Peyer's patch (tissue), 4 donors: ENCODE data around the gene FBRSL1. TPM values are rescaled to one million over a fixed set of nuclear protein-coding genes. Genes with fewer than 3 reads are reported as not detected.
"Not testable (repeated sequence)": the region's sequence is repeated elsewhere in the genome, so short reads cannot be mapped to it uniquely, and the experiment has no call there.

Experiments used
- DNase-seq, 3 donors: peaks; one replicate each; pipeline ENCODE4 v3.0.0-alpha.2; 2017 to 2019
- H3K27ac ChIP-seq, 4 donors: fragments of 200-600 bp; sonication (generic); one replicate each; pipeline ENCODE4 v1.5.1; 2016 to 2019
- H3K27me3 ChIP-seq, 2 donors: fragments of 200-600 bp; sonication (generic); one replicate each; pipeline ENCODE4 v1.5.1; 2019
- H3K36me3 ChIP-seq, 3 donors: fragments of 200-600 bp; sonication (generic); one replicate each; pipeline ENCODE4 v1.5.1; 2016 to 2019
- H3K4me1 ChIP-seq, 4 donors: fragments of 200-600 bp; sonication (generic); one replicate each; pipeline ENCODE4 v1.5.1; 2016 to 2019
- H3K4me3 ChIP-seq, 4 donors: fragments of 200-600 bp; sonication (generic); 1 replicate in 3 of 4; 2 replicates in 1 of 4; pipeline ENCODE4 v1.5.1; 2016 to 2019; ENCODE audit warnings: mild to moderate bottlenecking in 1 of 4
- H3K9me3 ChIP-seq, 4 donors: fragments of 200-600 bp; sonication (generic); one replicate each; pipeline ENCODE4 v1.5.1; 2016 to 2019; ENCODE audit warnings: mild to moderate bottlenecking in 1 of 4
- CTCF ChIP-seq, 6 experiments: fragments of 450-650 bp in 4 of 6; fragments of 200-600 bp in 2 of 6; sonication (generic) in 1 of 6; IDR thresholded peaks; one replicate each; pipeline ENCODE4 v1.5.1; 2017 to 2019; ENCODE audit warnings: antibody characterized with exemption in 6 of 6, mild to moderate bottlenecking in 3 of 6, moderate library complexity in 1 of 6
- POLR2A ChIP-seq, 2 donors: fragments of 450-650 bp; IDR thresholded peaks; one replicate each; pipeline ENCODE4 v1.5.1; 2017; ENCODE audit warnings: antibody characterized with exemption in 2 of 2, mild to moderate bottlenecking in 2 of 2, moderate library complexity in 2 of 2
- total RNA-seq, 4 donors: library from RNA; depleted of rRNA; stranded (reverse); fragments of >200 nt; gene quantifications; one replicate each; pipeline ENCODE4 v1.1.0, GENCODE V29; 2016

The FBRSL1 gene
- total RNA-seq, 4 donors from 2014 or later: 48.3 to 484 (median 63.5) TPM

DNA sequence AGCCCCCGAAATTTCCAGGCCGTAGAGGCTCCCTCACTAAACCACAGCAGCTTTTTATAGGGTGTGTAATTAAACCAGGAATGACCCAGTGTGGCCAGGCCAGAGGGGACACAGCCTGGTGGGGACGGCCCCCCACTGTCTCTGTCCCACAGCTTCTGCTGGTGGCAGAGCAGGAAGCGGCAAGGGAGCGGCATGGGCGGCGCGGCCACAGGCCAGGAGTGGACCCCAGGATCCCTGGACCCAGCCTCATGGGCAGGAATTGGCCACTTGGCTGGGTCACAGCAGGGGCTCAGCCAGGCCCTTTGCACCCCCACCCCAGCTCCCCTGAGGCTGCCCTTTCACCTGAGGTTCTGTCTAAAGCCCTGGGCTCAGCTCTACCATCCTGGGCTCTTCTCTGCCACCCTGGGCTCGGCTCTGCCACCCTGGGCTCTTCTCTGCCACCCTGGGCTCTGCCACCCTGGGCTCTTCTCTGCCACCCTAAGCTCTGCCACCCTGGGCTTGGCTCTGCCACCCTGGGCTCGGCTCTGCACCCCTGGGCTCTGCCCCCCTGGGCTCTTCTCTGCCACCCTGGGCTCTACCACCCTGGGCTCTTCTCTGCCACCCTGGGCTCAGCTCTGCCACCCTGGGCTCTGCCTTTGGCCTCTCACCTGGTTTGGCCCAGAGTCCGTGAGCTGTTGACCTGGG lies 39.3 kb downstream of the FBRSL1 start:
- no peak for DNase-seq
- H3K4me1 ChIP-seq: no peaks in the 10 kb centered on the region
- H3K27ac ChIP-seq: no peak overlapping the region
- peaks cover 0 to 20% (median 0%) of the 10 kb centered on the region in 3 donors for H3K36me3 ChIP-seq
- TF ChIP-seq CTCF (IDR thresholded peaks at IDR 0.05) (no peak), POLR2A (IDR thresholded peaks at IDR 0.05) (no peak)
- H3K27me3 ChIP-seq: no peaks in the 10 kb centered on the region
- no peak overlapping the region for H3K4me3 ChIP-seq
- H3K9me3 ChIP-seq: no peaks in the 10 kb centered on the region

DNA sequence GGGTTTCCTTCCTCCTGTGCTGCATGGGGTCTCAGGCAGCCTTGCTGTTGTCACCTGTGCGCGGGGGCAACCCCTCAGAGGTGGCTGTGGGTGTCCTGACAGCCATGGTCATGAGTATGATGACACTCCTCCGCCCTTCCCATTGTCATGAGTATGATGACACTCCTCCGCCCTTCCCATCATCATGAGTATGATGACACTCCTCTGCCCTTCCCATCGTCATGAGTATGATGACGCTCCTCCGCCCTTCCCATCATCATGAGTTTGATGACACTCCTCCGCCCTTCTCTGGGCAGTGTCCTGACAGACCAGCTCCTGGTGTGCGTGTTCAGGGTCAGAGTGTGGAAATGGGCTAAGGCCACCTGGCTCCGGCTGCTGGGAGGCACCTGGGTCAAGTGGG lies 40.0 kb downstream of the FBRSL1 start:
- Histone ChIP-seq H3K27me3 (no peaks in the 10 kb centered on the region), H3K9me3 (no peaks in the 10 kb centered on the region), H3K4me1 (no peaks in the 10 kb centered on the region), H3K36me3 (peaks cover 0 to 20% (median 0%) of the 10 kb centered on the region in 3 donors), H3K27ac (no peak overlapping the region), H3K4me3 (no peak overlapping the region)
- no peak for TF ChIP-seq POLR2A (IDR thresholded peaks at IDR 0.05)
- no peak for TF ChIP-seq CTCF (IDR thresholded peaks at IDR 0.05)
- no peak for DNase-seq

DNA sequence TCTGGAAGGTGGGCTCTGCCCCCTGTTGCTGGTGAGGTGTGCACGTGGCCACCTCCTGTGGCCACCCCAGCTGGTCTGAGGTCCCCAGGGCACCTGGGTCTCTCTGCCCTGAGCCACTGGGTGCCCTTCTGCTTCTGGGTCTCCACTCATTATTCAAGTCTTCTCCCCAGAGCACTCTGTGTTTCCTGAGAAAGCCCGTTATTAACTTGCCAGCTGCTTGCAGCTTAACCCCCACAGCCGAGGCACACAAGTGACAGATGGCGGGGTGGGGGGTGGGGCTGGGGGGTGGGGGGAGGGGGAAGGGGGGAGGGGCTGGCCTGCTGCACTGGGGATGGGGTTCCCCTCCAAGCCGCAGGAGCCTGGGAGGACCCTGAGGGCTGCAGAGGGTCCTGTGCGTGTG lies 40.5 kb downstream of the FBRSL1 start:
- TF ChIP-seq POLR2A (IDR thresholded peaks at IDR 0.05) (no peak), CTCF (IDR thresholded peaks at IDR 0.05) (no peak)
- H3K27me3 ChIP-seq: no peaks in the 10 kb centered on the region
- no peak overlapping the region for H3K4me3 ChIP-seq
- peaks cover 0 to 15% (median 0%) of the 10 kb centered on the region in 3 donors for H3K36me3 ChIP-seq
- no peaks in the 10 kb centered on the region for H3K9me3 ChIP-seq
- no peak overlapping the region for H3K27ac ChIP-seq
- DNase-seq: no peak
- H3K4me1 ChIP-seq: no peaks in the 10 kb centered on the region

DNA sequence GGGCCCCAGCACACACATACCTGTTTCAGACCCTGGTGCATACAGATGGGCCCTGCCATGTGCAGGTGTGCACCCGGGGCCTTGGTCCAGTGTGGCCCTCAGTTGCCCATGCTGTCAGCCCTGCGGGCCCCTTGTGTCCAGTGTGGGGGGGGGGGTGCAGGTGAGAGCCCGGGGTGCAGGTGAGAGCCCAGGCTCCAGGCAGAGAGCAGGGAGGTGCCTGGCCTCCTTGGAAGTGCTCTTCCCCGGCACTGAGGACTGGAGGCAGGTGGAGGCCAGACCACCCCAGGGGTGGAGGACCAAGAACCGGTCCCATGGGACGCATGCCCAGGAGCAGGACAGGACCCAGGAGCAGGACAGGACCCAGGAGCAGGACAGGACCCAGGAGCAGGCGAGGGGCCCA lies 40.9 kb downstream of the FBRSL1 start:
- Histone ChIP-seq H3K36me3 (peaks cover 0 to 11% (median 0%) of the 10 kb centered on the region in 3 donors), H3K4me1 (no peaks in the 10 kb centered on the region), H3K4me3 (no peak overlapping the region), H3K9me3 (no peaks in the 10 kb centered on the region), H3K27ac (no peak overlapping the region), H3K27me3 (no peaks in the 10 kb centered on the region)
- TF ChIP-seq CTCF (IDR thresholded peaks at IDR 0.05) (no peak), POLR2A (IDR thresholded peaks at IDR 0.05) (no peak)
- DNase-seq: no peak

- not testable (repeated sequence) for H3K36me3 ChIP-seq
Measured at GRCh38 chr12:132532711-132533583, 43.0 kb downstream of the FBRSL1 start.

DNA sequence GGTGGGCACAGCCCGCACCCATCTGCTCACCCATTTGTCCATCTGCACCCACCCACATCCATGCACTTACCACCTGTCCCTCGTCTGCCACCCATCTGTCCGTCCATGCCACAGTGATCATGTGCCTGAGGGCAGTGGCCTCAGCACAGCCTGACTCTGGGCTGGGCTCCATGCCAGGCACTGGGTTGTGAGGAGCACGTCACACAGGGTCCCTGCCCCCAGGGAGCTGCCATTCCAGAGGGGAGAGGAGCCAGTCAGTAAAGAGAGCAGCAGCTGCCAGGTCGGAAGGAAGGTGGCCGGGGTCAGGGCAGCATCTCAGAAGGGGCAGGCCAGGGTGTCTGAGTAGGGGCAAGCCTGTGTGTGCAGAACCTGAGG lies 43.6 kb downstream of the FBRSL1 start:
- Histone ChIP-seq H3K36me3 (peaks cover 0 to 3% (median 0%) of the 10 kb centered on the region in 3 donors), H3K4me1 (no peaks in the 10 kb centered on the region), H3K4me3 (no peak overlapping the region), H3K27ac (no peak overlapping the region), H3K27me3 (no peaks in the 10 kb centered on the region), H3K9me3 (no peaks in the 10 kb centered on the region)
- DNase-seq: no peak
- TF ChIP-seq POLR2A (IDR thresholded peaks at IDR 0.05): no peak
- no peak for TF ChIP-seq CTCF (IDR thresholded peaks at IDR 0.05)

More at GRCh38 chr12:132532711-132533583, 43.0 kb downstream of the FBRSL1 start:
- H3K9me3 ChIP-seq, DNase-seq, H3K27ac ChIP-seq, H3K4me3 ChIP-seq, H3K4me1 ChIP-seq, H3K27me3 ChIP-seq: not testable (repeated sequence)
